ENCODE measurements around the gene GRIN3B.

The GRIN3B gene

DNA sequence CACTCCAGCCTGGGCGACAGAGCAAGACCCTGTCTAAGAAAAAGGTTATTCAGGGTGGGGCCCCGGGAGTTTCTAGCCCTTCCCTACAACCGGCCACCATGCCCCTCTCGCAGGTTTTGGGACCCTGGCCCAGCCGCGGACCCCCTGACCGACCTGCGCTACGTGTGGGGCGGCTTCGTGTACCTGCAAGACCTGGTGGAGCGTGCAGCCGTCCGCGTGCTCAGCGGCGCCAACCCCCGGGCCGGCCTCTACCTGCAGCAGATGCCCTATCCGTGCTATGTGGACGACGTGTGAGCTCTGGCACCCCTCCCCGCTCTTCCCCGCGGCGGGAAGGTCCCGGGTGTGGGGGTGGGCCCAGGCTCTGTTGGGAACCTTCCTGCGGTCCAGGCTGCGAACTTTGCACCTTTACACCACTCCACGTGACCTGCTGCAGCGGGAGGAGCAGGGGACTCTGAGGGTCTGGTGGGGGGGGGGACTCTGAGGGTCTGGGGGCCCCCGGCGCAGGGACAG, 46.0 kb downstream of the GRIN3B start:
- DNase-seq, result no peak

GRCh38 chr19:1046836-1047695, 46.8 kb downstream of the GRIN3B start:
- DNase-seq, result no peak

DNA sequence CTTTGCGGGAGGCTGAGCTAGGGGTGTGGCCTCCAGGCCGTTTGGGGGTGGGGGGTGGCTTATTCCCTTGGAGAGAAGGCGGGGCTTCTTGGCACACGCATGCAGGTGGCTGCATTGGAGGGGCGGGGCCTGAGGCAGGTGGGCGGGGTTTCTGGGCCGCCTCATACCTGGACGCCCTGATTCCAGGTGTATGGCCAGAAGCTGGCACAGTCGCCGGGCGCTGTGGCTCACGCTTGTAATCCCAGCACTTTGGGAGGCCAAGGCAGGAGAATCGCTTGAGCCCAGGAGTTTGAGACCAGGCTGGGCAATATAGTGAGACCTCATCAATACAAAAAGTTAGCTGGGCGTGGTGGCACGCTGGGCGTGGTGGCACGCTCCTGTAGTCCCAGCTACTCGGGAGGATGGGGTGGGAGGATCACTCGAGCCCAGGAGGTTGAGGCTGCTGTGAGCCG, 47.5 kb downstream of the GRIN3B start:
- no peak for DNase-seq

GRCh38 chr19:1049106-1049505, 48.9 kb downstream of the GRIN3B start:
- no peak for DNase-seq

DNA sequence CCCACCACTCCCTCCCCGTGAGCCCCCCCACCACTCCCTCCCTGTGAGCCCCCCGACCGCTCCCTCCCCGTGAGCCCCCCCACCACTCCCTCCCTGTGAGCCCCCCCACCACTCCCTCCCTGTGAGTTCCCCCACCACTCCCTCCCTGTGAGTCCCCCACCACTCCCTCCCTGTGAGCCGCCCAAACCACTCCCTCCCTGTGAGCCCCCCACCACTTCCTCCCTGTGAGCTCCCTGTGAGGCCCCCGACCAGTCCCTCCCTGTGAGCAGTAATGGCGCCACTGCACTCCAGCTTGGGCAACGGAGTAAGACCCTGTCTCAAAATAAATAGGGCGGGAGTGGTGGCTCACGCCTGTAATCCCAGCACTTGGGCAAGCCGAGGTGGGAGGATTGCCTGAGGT, 49.6 kb downstream of the GRIN3B start:
- no peak for DNase-seq

DNA sequence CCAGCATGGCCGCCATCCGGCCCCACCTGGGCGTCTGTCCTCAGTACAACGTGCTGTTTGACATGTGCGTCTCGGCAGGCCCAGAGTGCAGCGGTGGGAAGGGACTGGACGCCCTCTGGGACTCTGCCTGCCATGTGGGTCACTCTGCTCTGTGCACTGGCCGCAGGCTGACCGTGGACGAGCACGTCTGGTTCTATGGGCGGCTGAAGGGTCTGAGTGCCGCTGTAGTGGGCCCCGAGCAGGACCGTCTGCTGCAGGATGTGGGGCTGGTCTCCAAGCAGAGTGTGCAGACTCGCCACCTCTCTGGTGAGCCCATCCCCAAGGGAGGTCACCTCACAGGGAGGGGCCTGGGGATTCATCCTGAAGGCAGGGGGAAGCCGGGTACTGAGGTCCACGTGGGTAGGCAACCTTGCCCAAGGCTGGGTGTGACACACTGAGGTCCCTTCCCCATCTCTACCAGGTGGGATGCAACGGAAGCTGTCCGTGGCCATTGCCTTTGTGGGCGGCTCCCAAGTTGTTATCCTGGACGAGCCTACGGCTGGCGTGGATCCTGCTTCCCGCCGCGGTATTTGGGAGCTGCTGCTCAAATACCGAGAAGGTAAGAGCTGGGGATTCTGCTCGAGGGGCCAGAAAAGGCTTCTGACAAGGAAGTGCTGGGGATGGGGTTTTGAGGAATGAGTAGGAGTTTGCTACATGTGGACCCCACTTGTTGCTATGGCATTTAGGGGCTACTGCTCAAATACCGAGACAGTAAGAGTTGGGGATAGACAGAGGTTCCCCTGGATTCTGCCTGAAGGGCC, 51.0 kb downstream of the GRIN3B start:
- no peak for DNase-seq

DNA sequence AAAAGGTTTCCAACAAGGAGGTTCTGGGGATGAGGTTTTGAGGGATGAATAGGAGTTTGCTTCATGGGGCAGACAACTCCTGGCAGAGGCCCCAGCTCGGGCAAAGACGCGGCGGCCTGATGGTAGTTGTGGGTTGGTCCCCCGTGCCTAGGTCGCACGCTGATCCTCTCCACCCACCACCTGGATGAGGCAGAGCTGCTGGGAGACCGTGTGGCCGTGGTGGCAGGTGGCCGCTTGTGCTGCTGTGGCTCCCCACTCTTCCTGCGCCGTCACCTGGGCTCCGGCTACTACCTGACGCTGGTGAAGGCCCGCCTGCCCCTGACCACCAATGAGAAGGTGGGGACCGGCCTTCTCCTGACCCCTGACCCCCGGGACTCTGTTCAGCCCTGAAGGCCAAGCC, 51.6 kb downstream of the GRIN3B start:
- no peak for DNase-seq

DNA sequence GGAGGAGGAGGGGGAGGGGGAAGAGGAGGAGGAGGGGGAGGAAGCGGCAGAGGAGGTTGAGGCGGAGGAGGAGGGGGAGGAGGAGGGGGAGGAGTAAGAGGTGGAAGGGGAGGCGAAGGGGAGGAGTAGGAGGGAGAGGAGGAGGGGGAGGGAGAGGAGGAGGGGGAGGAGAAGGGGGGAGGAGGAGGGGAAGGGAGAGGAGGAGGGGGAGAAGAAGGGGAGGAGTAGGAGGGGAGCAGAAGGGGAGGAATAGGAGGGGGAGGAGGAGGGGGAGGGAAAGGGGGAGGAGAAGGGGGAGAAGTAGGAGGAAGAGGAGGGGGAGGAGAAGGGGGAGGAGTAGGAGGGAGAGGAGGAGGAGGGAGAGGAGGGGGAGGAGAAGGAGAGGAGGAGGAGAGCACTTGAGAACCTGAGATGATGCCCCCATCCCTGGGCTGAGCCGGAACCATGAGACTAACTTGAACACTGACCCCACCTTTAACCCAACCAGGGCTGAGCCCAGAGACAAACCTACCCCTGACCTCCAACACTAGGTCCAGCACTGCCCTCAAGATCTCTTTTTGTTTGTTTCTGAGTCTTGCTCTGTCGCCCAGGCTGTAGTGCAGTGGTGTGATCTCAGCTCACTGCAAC, 52.2 kb downstream of the GRIN3B start:
- DNase-seq, result no peak

- DNase-seq, result no peak
Measured at GRCh38 chr19:1053176-1054101, 53.2 kb downstream of the GRIN3B start.

DNA sequence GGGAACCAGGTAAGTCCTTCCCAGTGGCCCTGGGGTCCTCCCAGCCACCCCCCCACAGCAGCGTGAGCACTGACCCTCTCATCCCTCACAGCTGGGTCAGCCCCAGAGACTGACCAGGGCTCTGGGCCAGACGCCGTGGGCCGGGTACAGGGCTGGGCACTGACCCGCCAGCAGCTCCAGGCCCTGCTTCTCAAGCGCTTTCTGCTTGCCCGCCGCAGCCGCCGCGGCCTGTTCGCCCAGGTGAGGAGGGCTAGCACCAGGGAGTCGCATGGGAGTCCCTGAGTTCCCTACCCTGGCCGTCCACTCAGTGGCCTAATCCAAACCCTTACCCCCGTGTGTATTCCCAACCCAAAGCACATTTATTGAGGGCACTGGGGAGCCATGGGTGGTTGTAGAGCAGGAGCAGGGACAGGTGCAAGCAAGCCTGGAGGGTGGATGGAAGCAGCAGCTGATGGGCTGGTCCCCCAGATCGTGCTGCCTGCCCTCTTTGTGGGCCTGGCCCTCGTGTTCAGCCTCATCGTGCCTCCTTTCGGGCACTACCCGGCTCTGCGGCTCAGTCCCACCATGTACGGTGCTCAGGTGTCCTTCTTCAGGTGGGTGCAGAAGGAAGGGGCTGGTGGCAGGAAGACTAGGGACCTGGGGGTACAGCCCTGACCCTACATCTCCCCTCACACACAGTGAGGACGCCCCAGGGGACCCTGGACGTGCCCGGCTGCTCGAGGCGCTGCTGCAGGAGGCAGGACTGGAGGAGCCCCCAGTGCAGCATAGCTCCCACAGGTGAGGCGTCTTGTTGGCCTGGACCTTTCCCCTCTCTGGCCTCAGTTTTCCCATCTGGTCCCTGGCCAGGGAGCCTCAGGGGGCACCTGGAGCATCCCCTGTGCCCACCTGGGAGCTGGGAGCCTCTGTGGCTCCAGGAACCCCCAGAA, 54.1 kb downstream of the GRIN3B start:
- DNase-seq, result no peak

- DNase-seq, result no peak
Measured at GRCh38 chr19:1055028-1055425, 54.8 kb downstream of the GRIN3B start.

GRCh38 chr19:1055886-1056620, 55.8 kb downstream of the GRIN3B start:
- DNase-seq, result no peak

DNA sequence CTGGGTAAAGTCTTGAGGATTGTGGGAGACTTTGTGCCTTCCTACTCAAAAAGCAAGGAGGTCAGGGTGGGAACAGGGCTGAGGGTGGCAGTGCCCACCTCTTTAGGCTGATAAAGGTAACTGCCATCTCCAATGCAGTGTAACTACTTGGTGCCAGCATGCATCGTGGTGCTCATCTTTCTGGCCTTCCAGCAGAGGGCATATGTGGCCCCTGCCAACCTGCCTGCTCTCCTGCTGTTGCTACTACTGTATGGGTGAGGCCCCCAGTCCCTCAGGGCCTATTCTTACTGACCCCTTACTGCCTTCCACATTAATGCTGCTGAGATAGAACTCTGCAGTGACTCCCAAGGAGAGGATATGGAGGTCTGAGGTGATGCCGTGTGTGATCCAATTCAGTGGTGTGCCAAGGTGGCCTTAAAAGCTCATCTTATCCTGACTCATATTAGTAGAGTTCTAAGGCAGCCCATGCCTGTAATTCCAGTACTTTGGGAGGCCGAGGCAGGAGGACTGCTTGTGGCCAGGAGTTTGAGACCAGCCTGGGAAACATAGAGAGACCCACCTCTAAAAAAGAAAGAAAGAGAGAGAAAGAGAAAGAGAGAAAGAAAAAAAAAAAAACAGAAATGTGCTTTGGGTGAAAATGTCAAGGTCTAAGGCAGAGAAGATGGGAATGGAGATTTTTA, 57.1 kb downstream of the GRIN3B start:
- DNase-seq, result no peak

GRCh38 chr19:1058112-1058511, 57.9 kb downstream of the GRIN3B start:
- no peak for DNase-seq
